Uterus (tissue), 4 donors: Measurements from ENCODE around the gene PLEKHA7. TPM values are rescaled to one million over a fixed set of nuclear protein-coding genes. Genes with fewer than 3 reads are reported as not detected.

Source experiments
- DNase-seq, 2 donors: peaks; one replicate each; pipeline ENCODE4 v3.0.0-alpha.2; 2019 to 2020
- H3K27ac ChIP-seq, 2 donors: fragments of 200-600 bp; sonication (generic); 1 replicate in 1 of 2; 2 replicates in 1 of 2; pipeline ENCODE4 v1.5.1; 2016 to 2018
- H3K27me3 ChIP-seq, 2 donors: fragments of 200-600 bp; sonication (generic); one replicate each; pipeline ENCODE4 v1.5.1; 2018 to 2019; ENCODE audit warnings: control low read depth in 1 of 2
- H3K36me3 ChIP-seq, 2 donors: fragments of 200-600 bp; sonication (generic); one replicate each; pipeline ENCODE4 v1.5.1; 2019; ENCODE audit warnings: control low read depth in 1 of 2
- H3K4me1 ChIP-seq, 2 donors: fragments of 200-600 bp; sonication (generic); one replicate each; pipeline ENCODE4 v1.5.1; 2018 to 2019; ENCODE audit warnings: control low read depth in 1 of 2
- H3K4me3 ChIP-seq, 2 donors: fragments of 200-600 bp; sonication (generic); 1 replicate in 1 of 2; 2 replicates in 1 of 2; pipeline ENCODE4 v1.5.1; 2018 to 2019; ENCODE audit warnings: mild to moderate bottlenecking in 1 of 2
- H3K9me3 ChIP-seq, 2 donors: fragments of 200-600 bp; sonication (generic); one replicate each; pipeline ENCODE4 v1.5.1; 2019; ENCODE audit warnings: control low read depth in 1 of 2
- CTCF ChIP-seq, 4 experiments: fragments of 200-600 bp in 2 of 4; fragments of 450-650 bp in 2 of 4; sonication (generic) in 2 of 4; IDR thresholded peaks; one replicate each; pipeline ENCODE4 v1.5.1; 2016 to 2019; ENCODE audit warnings: antibody characterized with exemption in 4 of 4, mild to moderate bottlenecking in 2 of 4, moderate library complexity in 1 of 4
- POLR2A ChIP-seq, 2 donors: fragments of 450-650 bp; IDR thresholded peaks; one replicate each; pipeline ENCODE4 v1.6.1; 2016; ENCODE audit warnings: antibody characterized with exemption in 2 of 2, mild to moderate bottlenecking in 1 of 2, moderate library complexity in 1 of 2
- intact Hi-C: fragments of 100-400 bp; cut with DNase I; formaldehyde crosslinking; loops from one replicate; pipeline ENCODE4 v1.15.1; 2023; ENCODE audit warnings: low total_unique reads
- total RNA-seq, 4 donors: library from RNA; depleted of rRNA in 3 of 4; stranded (reverse); fragments of >200 nt in 3 of 4; gene quantifications; one replicate each; pipeline versions ENCODE4 v1.1.0 to v1.2.4, GENCODE V29; 2014 to 2023
- donor health status: DM: yes; HTN: yes; CAD: no.

Gene PLEKHA7
- total RNA-seq, 4 donors from 2014 or later = 13.3 to 38.2 (median 26.7) TPM

- intact Hi-C loops = no loop called here
These were observed 201.1 kb downstream of the PLEKHA7 start for GRCh38 chr11:16813126-16813525.

DNA sequence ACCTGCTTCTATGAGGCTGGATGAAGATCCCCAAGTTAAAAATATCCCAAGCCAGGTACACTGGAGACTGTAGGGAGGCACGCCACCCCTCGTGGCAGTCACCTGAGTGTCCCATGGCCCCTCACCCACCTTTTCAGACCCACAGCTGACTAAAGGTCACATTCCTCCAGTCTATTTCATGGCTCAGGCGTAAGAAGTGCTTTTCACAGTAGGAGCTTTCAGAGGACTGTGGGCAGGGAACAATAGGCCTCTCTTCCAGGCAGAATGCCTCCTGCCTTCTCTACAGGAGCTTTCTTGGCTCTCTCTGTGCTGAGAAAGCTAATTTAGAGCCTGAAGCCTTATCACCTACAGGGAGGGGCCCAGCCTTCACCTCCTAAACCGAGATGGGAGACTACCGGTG, 201.9 kb downstream of the PLEKHA7 start:
- H3K4me3 ChIP-seq = no peak overlapping the region
- H3K36me3 ChIP-seq = no peaks in the 10 kb centered on the region
- TF ChIP-seq CTCF (IDR thresholded peaks at IDR 0.05) (no peak), POLR2A (IDR thresholded peaks at IDR 0.05) (no peak)
- H3K27ac ChIP-seq = no peak overlapping the region
- no peaks in the 10 kb centered on the region for H3K4me1 ChIP-seq
- intact Hi-C loops = no loop called here
- no peaks in the 10 kb centered on the region for H3K9me3 ChIP-seq
- no peak for DNase-seq
- no peaks in the 10 kb centered on the region for H3K27me3 ChIP-seq

More at GRCh38 chr11:16813126-16813525, 201.1 kb downstream of the PLEKHA7 start:
- Histone ChIP-seq H3K27me3 (no peaks in the 10 kb centered on the region), H3K9me3 (no peaks in the 10 kb centered on the region), H3K4me3 (no peak overlapping the region), H3K36me3 (no peaks in the 10 kb centered on the region), H3K4me1 (no peaks in the 10 kb centered on the region), H3K27ac (no peak overlapping the region)
- TF ChIP-seq POLR2A (IDR thresholded peaks at IDR 0.05) (no peak), CTCF (IDR thresholded peaks at IDR 0.05) (no peak)
- no peak for DNase-seq

GRCh38 chr11:16811136-16812020, 202.8 kb downstream of the PLEKHA7 start:
- no peak for TF ChIP-seq CTCF (IDR thresholded peaks at IDR 0.05)
- no peak for TF ChIP-seq POLR2A (IDR thresholded peaks at IDR 0.05)

GRCh38 chr11:16809886-16810668, 204.1 kb downstream of the PLEKHA7 start:
- Histone ChIP-seq H3K9me3 (no peaks in the 10 kb centered on the region), H3K36me3 (no peaks in the 10 kb centered on the region), H3K27ac (no peak overlapping the region), H3K4me3 (no peak overlapping the region), H3K4me1 (no peaks in the 10 kb centered on the region), H3K27me3 (no peaks in the 10 kb centered on the region)
- TF ChIP-seq CTCF (IDR thresholded peaks at IDR 0.05) (no peak), POLR2A (IDR thresholded peaks at IDR 0.05) (no peak)
- DNase-seq = no peak
- intact Hi-C loops = no loop called here

More at GRCh38 chr11:16811136-16812020, 202.8 kb downstream of the PLEKHA7 start:
- Histone ChIP-seq H3K4me1 (no peaks in the 10 kb centered on the region), H3K4me3 (no peak overlapping the region), H3K36me3 (no peaks in the 10 kb centered on the region), H3K27me3 (no peaks in the 10 kb centered on the region), H3K9me3 (no peaks in the 10 kb centered on the region), H3K27ac (no peak overlapping the region)
- intact Hi-C loops = no loop called here
- DNase-seq = no peak

GRCh38 chr11:16807306-16807705, 206.9 kb downstream of the PLEKHA7 start:
- Histone ChIP-seq H3K27ac (no peak overlapping the region), H3K4me1 (no peaks in the 10 kb centered on the region)

More at GRCh38 chr11:16807306-16807705, 206.9 kb downstream of the PLEKHA7 start:
- Histone ChIP-seq H3K27me3 (no peaks in the 10 kb centered on the region), H3K36me3 (no peaks in the 10 kb centered on the region), H3K9me3 (no peaks in the 10 kb centered on the region), H3K4me3 (no peak overlapping the region)
- DNase-seq = no peak
- intact Hi-C loops = no loop called here
- no peak for TF ChIP-seq POLR2A (IDR thresholded peaks at IDR 0.05)
- no peak for TF ChIP-seq CTCF (IDR thresholded peaks at IDR 0.05)
